CMK (cell line): ENCODE measurements around the gene POC1B.

Experiments
- DNase-seq: peaks from one replicate; pipeline ENCODE4 v3.0.0-alpha.2; 2010; ENCODE audit warnings: low read depth

The POC1B gene

DNA sequence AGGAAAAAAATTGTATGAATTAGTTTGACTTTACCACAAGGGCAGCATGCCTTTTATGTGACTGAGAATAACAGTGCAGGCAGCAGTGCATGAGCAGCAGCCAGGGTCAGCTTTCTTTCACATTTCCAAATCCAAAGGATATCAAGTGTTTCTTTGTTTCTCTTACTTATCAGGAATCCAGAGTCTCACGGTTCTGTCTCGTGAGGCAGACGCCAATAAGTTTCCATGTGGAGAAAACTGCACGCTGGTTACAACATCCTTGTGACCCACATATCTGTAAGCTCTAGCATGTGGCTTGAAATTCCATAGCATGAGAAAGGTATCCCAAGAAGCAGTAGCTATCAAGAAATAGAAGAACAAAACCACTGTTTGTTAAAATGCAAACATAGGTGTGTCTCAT lies 28.8 kb downstream of the POC1B start:
- DNase-seq: no peak

DNA sequence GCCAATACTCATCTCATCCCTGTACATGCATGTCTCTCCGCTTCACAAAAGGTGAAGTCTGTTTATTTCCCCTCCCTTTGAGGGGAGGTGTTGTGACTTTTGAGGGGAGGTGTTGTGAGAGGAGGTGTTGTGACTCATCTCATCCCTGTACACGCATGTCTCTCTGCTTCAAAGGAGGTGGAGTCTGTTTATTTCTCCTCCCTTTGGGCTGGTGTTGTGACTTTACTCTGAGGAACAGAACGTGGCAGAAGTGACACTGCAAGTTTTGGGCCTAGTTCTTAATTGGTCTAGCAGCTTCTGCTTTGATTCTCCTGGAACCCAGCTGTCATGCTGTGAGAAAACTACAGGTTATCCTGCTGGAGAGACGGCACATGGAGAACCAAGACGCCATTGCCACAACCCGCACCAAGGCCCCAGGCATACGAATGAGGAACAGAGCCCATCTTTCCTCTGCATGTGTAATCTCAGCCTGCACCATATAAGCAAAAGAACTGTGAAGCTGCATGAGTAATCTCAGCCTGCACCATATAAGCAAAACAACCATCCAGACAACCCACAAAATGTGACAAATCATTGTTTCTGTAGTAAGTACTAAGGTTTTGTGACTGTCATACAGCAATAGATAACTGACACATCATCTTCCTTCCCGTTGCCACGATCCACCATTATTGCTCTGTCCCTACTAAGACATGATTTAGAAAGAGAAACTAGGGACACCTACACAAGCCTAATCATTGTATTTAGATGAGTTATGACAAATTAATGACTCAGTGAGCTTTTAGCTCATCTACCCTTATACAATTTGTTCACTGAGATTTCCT lies 31.2 kb downstream of the POC1B start:
- DNase-seq: no peak

DNA sequence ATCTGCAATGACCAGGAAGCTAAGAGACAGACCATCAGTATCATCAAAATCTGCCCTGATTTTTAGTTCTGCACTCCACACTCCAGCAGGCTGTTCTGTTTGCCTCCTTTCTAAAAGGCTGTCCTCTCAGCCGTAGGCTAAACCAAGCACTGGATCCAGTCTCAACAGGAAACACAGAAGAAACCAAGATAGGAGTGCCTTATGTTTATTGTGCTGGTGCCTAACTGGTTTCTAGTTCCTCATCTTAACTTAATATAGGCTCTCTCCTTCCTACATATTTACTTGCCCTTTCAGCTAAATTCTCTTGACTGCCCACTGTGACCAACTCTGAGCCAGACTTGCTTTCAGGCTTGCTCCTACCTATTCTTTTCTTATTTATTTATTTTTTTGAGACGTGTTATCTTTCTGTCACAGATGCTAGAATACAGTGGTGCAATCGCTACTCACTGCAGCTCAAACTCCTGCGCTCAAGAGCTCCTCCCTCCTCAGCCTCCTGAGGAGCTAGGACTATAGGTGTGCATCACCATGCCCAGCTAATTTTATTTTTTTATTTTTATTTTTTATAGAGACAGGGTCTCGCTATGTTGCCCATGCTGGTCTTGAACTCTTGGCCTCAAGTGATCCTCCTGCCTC lies 32.1 kb downstream of the POC1B start:
- no peak for DNase-seq

DNA sequence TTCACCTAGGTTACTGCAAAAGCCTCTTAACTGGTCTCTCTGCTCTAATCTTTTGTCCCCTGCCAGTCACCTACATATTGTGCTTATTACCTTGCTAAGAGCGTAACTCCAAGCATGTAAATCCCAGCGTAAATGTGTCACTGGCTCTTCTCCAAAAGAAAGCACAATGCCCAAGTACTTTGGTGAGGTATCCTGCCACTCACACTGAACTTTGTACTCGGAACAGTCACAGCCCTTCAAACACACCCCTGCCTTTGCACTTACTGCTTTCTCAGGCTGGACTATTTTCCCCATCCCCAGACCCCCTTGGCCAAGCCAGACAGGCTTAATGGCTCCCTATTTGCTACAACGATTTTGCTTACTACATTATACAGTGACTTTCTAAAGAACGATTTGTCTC lies 33.0 kb downstream of the POC1B start:
- DNase-seq: no peak

DNA sequence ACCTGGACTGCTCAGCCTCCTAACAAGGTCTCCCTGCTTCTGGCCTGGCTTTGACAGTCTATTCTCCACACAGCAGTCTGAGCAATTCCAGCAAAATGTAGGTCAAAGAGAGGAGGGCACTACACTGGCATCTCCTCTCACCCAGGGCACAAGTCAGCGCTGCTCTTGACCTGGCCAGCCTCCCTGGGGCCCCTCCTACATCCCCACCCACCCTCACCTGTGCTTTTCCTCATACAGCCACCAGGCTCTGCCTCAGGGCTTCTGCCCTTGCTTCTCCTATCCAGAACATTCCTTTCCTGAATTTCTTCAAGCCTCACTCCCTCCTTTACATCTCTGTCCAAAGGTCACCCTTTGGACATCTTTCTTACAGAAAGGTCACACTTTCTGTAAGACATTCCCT lies 34.9 kb downstream of the POC1B start:
- DNase-seq: no peak

DNA sequence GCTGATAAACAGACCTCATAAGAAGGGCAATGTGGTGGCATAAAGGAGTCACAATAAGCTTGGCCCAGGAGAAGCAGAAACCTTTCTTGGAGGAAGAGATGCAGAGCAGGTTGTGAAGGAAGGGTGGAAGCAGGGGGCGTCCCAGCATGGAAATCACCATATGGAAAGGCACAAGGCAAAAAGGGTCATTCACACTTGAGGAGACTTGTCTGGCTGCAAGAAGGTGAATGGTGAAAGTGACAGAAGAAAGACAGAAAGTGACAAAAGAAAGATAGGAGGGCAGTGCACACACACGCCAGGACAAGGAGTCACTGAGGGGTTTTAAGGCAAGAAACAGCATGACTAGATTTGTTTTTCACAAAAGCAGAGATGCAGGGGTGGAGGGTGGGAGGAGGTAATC lies 39.6 kb downstream of the POC1B start:
- DNase-seq: no peak

DNA sequence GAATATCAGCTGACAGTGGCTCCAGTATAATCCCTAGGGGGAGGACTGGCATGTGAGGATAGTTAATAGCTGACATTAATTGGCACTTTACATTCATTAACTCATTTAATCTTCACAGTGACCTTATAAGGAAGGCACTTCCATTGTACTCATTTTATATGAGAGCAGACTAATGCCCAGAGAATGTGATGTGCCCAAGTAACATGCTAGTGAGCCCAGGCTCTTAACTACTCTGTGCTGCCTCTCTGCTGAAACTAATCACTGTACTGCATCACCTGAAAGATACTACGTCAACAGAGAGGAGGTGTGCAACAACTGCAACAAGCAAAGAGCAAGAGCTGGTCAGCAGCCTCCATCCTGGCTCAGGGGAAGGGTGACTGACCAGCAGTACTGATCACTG lies 41.4 kb downstream of the POC1B start:
- no peak for DNase-seq

DNA sequence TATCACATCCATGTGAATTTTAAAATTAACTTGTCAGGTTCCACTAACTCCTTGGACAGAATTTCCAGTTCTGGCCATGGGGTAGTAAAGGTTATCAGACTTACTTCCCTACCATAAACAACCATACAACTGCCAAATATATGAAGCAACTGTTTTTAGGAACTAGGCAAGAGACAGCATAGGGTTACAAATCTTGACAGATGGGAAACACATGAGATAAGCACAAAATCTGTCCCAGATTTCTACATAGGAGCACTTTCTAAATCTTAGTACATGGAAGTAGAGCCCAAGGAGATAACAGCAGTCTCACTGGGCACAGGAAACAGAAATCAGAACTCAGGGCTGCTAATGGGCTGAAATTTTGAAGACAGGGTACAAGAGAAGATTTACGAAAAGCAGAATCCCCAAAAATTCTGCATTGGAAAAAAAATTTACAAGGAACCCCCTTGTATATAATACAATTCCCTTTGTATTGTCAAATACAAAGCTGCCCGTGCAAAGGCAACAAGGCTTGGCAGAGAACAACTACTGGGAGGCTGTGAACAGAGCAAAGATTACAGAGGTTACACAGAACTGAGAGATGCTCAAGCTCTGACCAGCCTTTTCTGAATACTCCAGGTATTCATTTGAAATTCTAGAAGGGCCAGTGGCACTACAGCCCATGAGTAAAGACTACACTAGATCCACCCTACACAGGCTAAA lies 44.5 kb downstream of the POC1B start:
- DNase-seq: no peak

DNA sequence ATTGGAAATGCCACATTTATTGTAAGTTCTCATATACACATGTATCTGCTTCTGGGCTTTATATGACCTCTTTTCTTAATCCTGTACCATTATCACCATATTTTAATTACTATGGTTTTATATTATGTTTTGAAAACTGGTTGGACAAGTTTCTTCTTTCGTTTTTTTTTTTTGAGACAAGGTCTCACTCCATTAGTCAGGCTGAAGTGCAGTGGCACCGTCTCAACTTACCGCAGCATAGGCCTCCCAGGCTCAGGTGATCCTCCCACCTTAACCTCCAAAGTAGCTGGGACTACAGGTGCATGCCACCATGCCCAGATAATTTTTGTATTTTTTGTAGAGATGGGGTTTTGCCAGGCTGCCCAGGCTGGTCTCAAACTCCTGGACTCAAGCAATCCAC lies 45.9 kb downstream of the POC1B start:
- DNase-seq: no peak

DNA sequence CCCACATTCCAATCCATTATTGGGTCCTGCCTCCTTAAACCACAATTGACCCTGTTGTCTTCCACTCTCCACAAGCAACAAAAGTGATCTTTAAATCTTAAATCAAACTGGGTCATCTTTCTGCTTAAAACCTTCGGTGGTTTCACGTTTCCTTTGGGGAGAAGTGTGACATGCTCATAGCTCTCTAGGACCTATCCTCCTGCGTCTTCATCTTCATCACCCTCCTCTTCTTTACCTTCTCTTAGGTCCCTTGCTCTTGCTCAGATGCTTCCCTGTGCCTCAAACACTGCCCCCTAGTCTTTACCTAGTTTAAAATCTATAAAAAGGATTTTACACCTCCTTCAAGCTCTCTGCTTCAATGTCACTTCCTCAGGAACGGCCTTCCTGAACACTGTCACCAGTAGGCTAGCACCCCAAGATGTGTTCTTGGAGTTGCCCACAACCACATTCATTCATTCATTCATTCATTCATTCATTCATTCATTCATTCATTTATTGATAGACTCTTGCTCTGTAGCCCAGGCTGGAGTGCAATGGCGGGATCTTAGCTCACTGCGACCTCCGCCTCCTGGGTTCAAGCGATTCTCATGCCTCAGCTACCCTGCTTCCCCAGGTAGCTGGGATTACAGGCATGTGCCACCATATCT lies 48.1 kb downstream of the POC1B start:
- DNase-seq: no peak

DNA sequence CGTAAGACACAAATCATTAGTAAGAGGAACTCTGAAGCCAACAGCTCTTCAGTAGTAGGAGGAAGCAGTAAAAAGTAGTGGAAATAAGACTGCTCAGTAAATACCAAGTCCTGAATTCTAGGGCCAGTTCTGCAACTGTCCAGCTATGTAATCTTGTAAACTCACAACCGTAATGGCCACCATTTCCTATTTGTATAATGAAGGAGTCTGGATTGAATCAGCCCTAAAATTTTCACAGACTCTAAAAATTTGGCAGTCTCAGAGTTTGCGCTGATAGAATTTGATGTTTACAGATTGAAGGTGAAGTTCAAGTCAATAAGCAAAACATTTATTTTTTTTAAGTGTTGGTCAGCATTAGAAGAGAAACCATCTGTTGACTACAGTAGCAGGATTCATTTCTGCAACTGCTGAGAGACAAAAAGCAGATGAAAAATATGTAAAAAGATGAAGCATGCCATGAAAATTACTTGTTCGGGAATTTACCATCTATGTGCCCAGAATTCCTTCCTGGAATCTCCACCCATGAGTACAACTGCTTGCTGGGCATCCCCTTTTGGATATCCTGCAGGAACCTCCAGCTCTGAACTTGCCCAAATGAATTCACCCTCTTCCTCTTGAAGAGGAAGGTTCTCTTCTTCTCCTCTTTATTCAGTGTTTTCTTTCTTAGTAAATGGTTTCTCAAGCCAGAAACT lies 48.8 kb downstream of the POC1B start:
- no peak for DNase-seq

DNA sequence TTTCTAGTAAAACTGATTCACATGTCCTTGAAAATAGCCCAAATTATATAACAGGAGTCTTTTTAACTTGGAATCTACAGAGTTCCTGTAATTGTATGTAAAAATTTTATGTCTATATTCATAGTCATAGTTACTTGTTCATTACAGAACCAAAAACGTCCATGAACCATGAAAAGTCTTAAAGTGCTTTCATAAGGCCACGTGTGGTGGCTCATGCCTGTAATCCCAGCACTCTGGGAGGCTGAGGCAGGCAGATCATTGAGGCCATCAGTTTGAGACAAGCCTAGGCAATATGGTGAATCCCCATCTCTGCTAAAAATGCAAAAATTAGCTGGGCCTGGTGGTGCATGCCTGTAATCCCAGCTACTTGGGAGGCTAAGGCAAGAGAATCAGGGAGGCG lies 49.6 kb downstream of the POC1B start:
- DNase-seq: no peak

DNA sequence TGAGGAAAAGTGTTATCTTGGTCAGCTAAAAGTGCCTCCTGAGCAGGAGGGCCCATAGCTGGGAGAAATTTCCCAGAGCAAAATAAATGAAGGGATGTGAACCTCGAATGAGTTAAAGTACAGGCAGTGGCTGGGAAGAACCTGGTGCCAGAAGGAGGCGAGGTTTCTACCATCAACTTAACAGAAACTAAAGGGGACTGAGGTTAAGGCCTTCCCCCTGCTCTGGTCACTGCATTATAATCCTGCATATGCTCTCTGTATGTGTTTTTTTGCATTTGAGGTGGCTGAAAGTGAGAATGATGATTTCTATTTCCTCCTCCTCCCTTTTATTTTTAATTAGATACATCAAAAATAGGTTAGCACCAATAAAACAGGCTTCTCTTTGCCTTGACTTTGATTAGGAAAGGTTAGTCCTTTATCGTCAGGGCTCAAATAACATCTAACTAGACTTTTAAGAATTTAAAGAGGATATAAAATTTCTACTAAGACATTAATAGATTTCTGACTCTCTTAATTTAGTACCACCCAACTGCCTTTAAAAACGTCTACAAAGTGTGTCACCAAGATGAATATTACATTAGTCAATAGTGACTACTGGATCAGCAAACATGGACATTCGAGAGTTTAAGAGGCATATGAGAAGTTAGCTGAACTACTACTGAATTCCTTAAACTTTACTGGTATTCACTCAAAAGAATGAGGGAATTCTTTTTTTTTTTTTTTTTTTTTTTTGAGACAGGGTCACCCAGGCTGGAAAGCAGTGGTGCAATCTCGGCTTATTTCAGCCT lies 50.5 kb downstream of the POC1B start:
- DNase-seq: no peak

DNA sequence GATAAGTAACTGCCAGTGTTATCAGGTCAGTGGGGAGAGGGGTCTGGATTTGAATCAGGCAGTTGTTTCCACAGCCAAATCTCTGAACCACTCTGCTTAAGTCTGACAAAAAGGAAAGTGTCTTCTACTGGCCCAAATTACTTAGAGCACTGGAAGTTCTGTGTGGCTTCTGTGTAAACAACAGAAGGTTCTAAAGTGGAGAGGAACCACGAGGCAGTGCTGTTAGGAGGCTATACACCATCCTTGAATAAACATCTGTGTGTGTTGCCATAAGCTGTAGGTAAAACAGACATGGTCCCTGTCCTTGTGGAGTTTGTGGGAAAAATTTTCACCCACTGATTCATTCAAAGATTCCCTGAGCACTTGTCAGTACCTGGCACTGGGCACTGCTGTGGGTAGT lies 51.2 kb downstream of the POC1B start:
- DNase-seq: no peak

DNA sequence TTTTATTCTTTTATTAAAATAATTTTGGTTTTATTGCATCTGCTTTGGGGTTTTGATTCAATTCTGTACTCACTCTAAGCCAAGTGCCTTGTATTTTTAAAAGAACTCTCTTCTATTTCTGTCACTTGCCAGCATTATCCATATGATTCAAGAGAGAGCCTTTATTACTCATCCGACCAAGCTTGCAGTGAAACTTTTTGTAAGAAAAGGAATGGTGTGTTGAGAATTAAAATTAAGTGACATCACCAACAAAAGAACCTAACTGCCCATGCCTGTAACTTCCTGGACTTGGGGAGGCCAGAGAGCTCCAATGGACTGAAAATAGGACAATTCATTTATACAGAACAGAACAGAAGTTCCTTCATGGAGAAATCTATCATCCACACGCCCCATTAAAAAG lies 53.3 kb downstream of the POC1B start:
- DNase-seq: no peak

DNA sequence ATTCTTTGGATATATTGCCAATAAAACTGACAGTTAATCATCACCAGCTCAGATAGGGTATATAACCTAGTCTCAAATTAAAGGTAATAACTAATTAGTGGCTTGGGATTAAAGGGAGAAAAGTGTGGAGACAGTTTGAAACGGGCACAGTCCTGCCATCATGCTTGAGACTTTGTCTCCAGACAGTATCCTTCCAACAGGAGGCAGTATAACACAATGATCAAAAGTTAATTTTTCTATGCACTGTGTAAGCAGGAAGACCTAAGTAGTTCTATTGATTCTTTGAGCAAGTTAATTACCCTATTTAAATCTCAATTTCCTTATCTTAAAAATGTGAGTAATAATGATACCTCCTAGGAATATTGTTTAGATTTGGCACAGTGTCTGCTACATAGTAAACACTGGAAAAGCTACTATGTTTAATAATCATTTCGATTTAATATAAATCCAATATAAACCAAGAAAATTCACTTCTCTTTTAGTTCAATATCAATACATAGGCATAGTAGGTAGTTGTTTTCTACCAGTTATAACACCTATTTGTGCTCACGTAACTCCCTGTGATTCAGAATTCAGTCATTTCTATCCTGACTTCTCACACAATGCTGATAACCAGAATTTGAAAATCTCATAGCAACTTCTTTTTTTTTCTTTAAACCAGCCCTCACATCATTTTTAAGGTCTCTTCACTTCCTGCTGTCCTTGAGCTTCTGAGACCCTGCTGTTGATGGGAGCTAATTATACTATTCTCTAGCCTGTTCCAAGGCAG lies 54.9 kb downstream of the POC1B start:
- peak; percentile 31 for DNase-seq

DNA sequence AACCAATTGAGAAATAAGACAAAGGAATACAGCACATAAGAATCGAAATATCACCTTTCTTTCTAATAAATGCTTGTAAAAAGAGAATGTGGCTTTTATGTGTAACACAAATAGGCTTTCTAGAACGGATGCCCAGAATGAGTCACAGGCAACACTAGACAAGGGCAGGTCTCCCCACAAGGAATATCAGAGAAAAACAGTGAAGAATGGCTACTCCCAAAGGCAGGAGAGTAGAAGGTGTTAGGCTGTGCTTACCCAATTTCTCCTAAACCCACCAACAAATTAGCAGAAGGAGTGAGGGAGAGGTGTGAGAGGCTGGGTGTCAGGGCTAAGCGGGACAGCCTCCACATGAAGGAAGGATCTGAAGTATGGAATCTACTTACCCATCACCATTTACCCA lies 56.5 kb downstream of the POC1B start:
- no peak for DNase-seq

DNA sequence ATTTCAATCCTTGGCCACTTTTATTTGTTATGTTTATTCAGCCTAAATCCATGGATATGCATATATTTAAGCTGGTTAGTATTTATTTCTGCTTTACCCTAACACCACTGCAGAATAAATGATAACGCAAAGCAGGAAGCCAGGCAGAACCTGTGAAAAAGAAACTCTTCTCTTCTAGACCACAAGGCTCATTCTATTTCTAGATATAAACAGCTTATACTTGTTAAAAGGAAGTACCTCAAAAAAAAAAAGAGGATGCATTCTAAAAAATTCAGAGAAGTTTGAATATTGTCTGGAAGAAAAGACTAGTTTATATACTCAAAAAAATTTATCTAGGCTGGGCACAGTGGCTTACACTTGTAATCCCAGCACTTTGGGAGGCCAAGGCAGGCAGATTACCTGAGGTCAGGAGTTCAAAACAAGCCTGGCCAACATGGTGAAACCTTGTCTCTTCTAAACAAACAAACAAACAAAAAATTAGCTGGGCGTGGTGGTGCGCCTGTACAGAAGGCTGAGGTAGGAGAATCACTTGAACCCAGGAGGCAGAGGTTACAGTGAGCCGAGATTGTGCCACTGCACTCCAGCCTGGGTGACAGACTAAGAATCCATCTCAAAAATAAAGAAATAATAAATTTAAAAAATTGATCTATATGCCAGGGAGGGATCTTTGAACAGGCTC lies 57.1 kb downstream of the POC1B start:
- DNase-seq: peak; percentile 3

DNA sequence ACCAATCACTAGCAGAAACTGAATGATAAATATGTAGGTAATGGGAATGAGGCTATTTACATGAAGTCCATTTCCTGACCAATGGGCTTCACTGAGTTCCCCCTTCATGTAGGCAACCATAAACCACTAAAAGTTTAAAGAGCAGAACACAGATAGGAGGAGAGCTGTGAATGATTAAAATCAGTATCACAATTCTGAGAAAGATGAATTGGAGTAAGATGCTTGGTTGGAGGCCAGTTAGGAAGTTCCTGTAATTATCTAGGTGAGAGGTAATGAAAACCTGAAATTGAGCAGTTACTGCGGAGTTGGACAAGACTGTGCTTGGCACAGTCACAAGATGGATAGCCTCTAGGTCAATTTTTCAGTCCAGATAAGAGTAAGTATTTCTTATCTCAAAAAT lies 57.8 kb downstream of the POC1B start:
- no peak for DNase-seq

DNA sequence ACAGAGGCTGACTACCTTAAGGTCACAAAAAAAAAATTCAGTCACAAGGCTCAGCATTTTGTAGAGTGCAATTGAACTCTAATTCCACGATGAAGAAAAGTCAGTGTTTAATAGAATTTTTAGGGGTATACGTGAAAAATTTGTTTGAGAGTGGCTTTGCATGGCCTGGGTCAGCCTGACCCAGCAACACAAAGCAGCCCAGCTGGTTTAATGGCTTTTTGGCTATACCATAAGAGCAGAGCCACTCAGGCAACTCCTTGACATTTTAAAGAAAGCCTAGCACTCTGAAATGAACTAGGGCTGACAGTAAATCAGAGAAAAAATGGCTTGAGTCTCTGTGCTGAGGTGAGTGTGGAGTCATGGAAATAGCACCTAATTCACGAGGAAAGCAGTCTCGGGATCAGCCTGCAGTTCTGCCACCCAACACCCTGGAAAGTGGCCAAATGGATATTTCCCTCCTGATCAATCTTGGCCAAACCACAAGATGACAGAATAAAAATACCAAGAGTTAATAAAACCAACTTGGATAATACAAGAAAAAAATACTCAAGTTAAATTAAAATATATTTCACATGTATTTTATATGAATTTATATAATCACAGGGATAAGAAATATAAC lies 60.8 kb downstream of the POC1B start:
- DNase-seq: no peak
